GM19438 (cell line): ENCODE data around the gene MKNK1.

Experiments
- ATAC-seq: cut with Tn5 transposase; IDR thresholded peaks from one replicate; pipeline ENCODE4 v1.9.1; 2021; ENCODE audit warnings: low read depth; ENCODE audit not compliant: unreplicated experiment

The MKNK1 gene

GRCh38 chr1:46599059-46599970 lies 4.8 kb downstream of the MKNK1 start:
- no peak for ATAC-seq

- no peak for ATAC-seq
Measured at GRCh38 chr1:46596846-46597245, 7.2 kb downstream of the MKNK1 start.

- ATAC-seq, result no peak
Measured at GRCh38 chr1:46596036-46596435, 8.0 kb downstream of the MKNK1 start.

GRCh38 chr1:46595127-46595526 lies 8.9 kb downstream of the MKNK1 start:
- no peak for ATAC-seq

GRCh38 chr1:46594063-46594462 lies 10.0 kb downstream of the MKNK1 start:
- no peak for ATAC-seq

GRCh38 chr1:46592823-46593222 lies 11.2 kb downstream of the MKNK1 start:
- no peak for ATAC-seq

- no peak for ATAC-seq
Measured at GRCh38 chr1:46589529-46589928, 14.5 kb downstream of the MKNK1 start.

GRCh38 chr1:46587069-46587468 lies 17.0 kb downstream of the MKNK1 start:
- ATAC-seq, result no peak

- ATAC-seq, result no peak
Measured at GRCh38 chr1:46585312-46585938, 18.6 kb downstream of the MKNK1 start.

GRCh38 chr1:46583494-46583893 lies 20.6 kb downstream of the MKNK1 start:
- no peak for ATAC-seq

- no peak for ATAC-seq
Measured at GRCh38 chr1:46582972-46583371, 21.1 kb downstream of the MKNK1 start.

GRCh38 chr1:46581681-46582455 lies 22.2 kb downstream of the MKNK1 start:
- no peak for ATAC-seq

- no peak for ATAC-seq
Measured at GRCh38 chr1:46580140-46580903, 23.7 kb downstream of the MKNK1 start.

- ATAC-seq, result no peak
Measured at GRCh38 chr1:46577671-46578070, 26.4 kb downstream of the MKNK1 start.

- ATAC-seq, result no peak
Measured at GRCh38 chr1:46576596-46576995, 27.5 kb downstream of the MKNK1 start.

GRCh38 chr1:46575778-46576177 lies 28.3 kb downstream of the MKNK1 start:
- ATAC-seq, result no peak

GRCh38 chr1:46575300-46575699 lies 28.8 kb downstream of the MKNK1 start:
- no peak for ATAC-seq

GRCh38 chr1:46571691-46572225 lies 32.3 kb downstream of the MKNK1 start:
- no peak for ATAC-seq

GRCh38 chr1:46569884-46570725 lies 34.0 kb downstream of the MKNK1 start:
- ATAC-seq, result no peak
